HFFc6 (cell line): ENCODE data around the gene CRISPLD2. TPM values are rescaled to one million over a fixed set of nuclear protein-coding genes. Genes with fewer than 3 reads are reported as not detected.
"Not testable (repeated sequence)": the region's sequence is repeated elsewhere in the genome, so short reads cannot be mapped to it uniquely, and the experiment has no call there.

ENCODE experiments used
- DNase-seq: peaks from one replicate; pipeline ENCODE4 v3.0.0-alpha.2; 2018
- H3K27ac Mint-ChIP-seq: 2 replicates; pipeline ENCODE4 v1.8.0; 2020; ENCODE audit warnings: mild to moderate bottlenecking, mixed read lengths
- H3K27me3 Mint-ChIP-seq: 2 replicates; pipeline ENCODE4 v1.8.0; 2021; ENCODE audit warnings: mild to moderate bottlenecking, moderate library complexity, mixed read lengths; ENCODE audit not compliant: insufficient read depth
- H3K36me3 Mint-ChIP-seq: 2 replicates; pipeline ENCODE4 v1.8.0; 2021; ENCODE audit warnings: low read depth, mixed read lengths
- H3K4me1 Mint-ChIP-seq: 2 replicates; pipeline ENCODE4 v1.8.0; 2020; ENCODE audit warnings: low read depth, mixed read lengths
- H3K4me3 Mint-ChIP-seq: 2 replicates; pipeline ENCODE4 v1.8.0; 2020; ENCODE audit warnings: mild to moderate bottlenecking, moderate library complexity, mixed read lengths
- H3K9me3 Mint-ChIP-seq: 2 replicates; pipeline ENCODE4 v1.8.0; 2020; ENCODE audit warnings: mild to moderate bottlenecking, mixed read lengths
- CTCF ChIP-seq: fragments of 200-600 bp; sonication (generic); IDR thresholded peaks from 2 replicates; pipeline ENCODE4 v1.5.0; 2021; ENCODE audit warnings: antibody characterized with exemption, mild to moderate bottlenecking
- total RNA-seq, 6 experiments: library from RNA; stranded (reverse); fragmentation: NEBNext Ultra II Directional; extraction: Animal tissue kit (Norgen Biotek cat#: 25700); gene quantifications; 2 replicates in 1 of 6; 3 replicates in 5 of 6; pipeline ENCODE4 v1.2.3, GENCODE V29; 2021

The CRISPLD2 gene
- total RNA-seq, 6 experiments from 2014 or later = 12.2 to 15.5 (median 13.6) TPM

DNA sequence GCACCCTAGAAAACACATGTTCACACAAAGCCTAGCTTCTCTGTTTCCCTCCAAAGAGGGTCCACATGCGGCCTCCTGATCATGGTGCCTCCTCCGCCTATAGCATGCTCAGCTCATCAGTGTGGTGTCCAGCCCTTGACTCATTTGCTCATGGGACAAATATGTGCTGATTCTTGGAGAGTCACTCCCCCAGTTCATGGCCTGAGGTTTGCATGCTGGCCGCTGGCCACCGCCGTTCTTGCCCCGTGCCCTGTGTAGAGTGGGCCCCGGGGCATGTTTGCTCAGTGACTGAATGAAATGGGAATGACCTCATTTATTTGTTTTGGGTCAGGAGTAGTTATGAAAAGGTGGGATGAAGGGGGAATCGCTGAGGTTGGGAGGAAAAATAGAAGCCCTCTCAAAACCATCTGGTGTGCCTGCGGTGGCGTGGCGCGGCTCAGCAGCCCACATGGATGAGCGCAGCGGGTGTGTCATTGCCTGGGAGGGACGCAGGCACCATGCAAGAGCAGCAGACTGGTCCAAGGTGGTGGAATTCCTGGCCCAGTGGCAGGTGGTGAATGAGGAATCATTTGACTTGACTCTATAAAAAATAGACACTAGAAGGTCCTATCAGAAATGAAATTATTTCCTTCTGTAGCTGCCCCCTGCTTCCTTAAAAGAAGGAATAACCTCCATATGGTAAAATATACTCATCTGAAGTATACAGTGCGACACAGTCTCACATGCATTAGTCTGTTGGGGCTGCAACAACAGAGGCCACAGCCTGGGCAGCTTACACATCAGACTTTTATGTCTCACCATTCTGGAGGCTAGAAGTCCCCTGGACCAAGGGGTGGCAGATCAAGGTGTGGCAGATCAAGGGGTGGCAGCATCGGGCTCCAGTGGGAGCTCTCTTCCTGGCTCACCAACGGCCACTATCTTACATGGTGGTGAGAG is 31.7 kb downstream of the CRISPLD2 start:
- H3K4me1 Mint-ChIP-seq = peaks cover 22% of the 10 kb centered on the region
- H3K27ac Mint-ChIP-seq = peak overlapping the region; percentile 81
- DNase-seq = peak; percentile 95
- H3K36me3 Mint-ChIP-seq = peaks cover 20% of the 10 kb centered on the region
- peaks cover 11% of the 10 kb centered on the region for H3K27me3 Mint-ChIP-seq
- TF ChIP-seq CTCF = no peak
- peaks cover 8% of the 10 kb centered on the region for H3K9me3 Mint-ChIP-seq
- peak overlapping the region; percentile 16; the same call in 1 of the 2 replicates for H3K4me3 Mint-ChIP-seq

GRCh38 chr16:84853534-84853933 is 33.7 kb downstream of the CRISPLD2 start:
- Mint-ChIP-seq H3K9me3 (peaks cover 15% of the 10 kb centered on the region), H3K4me3 (no peak overlapping the region), H3K27ac (no peak overlapping the region), H3K36me3 (peaks cover 34% of the 10 kb centered on the region), H3K4me1 (peaks cover 22% of the 10 kb centered on the region), H3K27me3 (peaks cover 9% of the 10 kb centered on the region)
- no peak for DNase-seq
- no peak for TF ChIP-seq CTCF

- Mint-ChIP-seq H3K9me3 (peaks cover 28% of the 10 kb centered on the region), H3K36me3 (peaks cover 46% of the 10 kb centered on the region), H3K4me1 (peaks cover 22% of the 10 kb centered on the region), H3K27me3 (peaks cover 9% of the 10 kb centered on the region), H3K27ac (no peak overlapping the region), H3K4me3 (no peak overlapping the region)
- DNase-seq = no peak
- TF ChIP-seq CTCF = no peak
These were observed 35.0 kb downstream of the CRISPLD2 start for GRCh38 chr16:84854759-84855158.

DNA sequence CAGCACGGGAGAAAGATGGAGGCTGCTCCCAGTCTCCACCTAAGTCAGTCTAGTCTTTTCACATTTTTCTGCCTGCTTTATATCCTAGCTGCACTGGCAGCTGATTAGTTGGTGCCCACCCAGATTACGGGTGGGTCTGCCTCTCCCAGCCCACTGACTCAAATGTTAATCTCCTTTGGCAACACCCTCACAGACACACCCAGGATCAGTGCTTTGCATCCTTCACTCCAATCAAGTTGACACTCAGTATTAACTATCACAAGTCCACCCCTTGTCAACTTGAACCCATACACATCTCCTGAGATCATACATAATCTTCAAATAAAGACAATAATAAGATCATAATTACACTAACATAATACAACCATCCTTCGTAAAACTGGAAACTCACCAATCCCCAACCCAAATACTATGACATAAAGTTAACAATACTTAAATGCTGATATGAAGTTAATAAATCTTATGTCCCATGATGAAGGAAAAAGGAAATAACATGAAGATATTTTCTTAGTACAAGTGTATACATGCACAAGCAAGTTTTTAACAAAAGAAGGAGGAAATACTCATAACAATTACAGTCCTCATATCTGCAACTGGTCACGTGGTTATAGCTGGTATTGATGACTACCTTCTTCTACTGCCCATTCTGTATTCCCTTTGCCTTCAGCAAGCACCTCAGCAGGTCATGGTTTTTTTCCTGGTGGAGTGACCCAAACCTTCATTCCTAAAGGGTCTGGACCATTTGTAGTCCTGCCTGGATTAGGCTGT is 35.8 kb downstream of the CRISPLD2 start:
- not testable (repeated sequence) for DNase-seq, H3K27me3 Mint-ChIP-seq, H3K4me3 Mint-ChIP-seq, H3K27ac Mint-ChIP-seq
- Mint-ChIP-seq H3K9me3 (peaks cover 33% of the 10 kb centered on the region), H3K36me3 (peaks cover 50% of the 10 kb centered on the region), H3K4me1 (peaks cover 19% of the 10 kb centered on the region)

GRCh38 chr16:84856203-84856581 is 36.4 kb downstream of the CRISPLD2 start:
- H3K27me3 Mint-ChIP-seq, H3K27ac Mint-ChIP-seq, DNase-seq, H3K4me3 Mint-ChIP-seq: not testable (repeated sequence)
- Mint-ChIP-seq H3K36me3 (peaks cover 50% of the 10 kb centered on the region), H3K4me1 (peaks cover 13% of the 10 kb centered on the region), H3K9me3 (peaks cover 31% of the 10 kb centered on the region)

DNA sequence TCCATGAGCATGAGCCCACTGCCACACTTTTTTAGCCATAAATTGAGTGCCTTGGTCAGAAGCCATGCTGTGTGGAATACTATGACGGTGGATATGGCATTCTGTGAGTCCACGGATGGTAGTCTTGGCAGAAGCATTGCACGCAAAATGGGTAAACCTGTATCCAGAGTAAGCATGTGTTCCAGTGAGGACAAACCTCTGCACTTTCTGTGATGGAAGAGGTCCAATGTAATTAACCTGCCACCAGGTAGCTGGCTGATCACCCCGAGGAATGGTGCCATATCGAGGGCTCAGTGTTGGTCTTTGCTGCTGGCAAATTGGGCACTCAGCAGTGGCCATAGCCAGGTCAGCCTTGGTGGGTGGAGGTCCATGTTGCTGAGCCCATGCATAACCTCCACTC is 37.0 kb downstream of the CRISPLD2 start:
- not testable (repeated sequence) for H3K4me3 Mint-ChIP-seq, H3K27ac Mint-ChIP-seq, H3K27me3 Mint-ChIP-seq, DNase-seq, H3K4me1 Mint-ChIP-seq
- Mint-ChIP-seq H3K9me3 (peaks cover 31% of the 10 kb centered on the region), H3K36me3 (peaks cover 54% of the 10 kb centered on the region)

GRCh38 chr16:84859681-84860080 is 39.9 kb downstream of the CRISPLD2 start:
- no peaks in the 10 kb centered on the region for H3K4me1 Mint-ChIP-seq
- TF ChIP-seq CTCF = no peak
- no peaks in the 10 kb centered on the region for H3K27me3 Mint-ChIP-seq
- DNase-seq = no peak
- H3K9me3 Mint-ChIP-seq = peaks cover 31% of the 10 kb centered on the region
- H3K4me3 Mint-ChIP-seq = no peak overlapping the region
- peaks cover 54% of the 10 kb centered on the region for H3K36me3 Mint-ChIP-seq
- no peak overlapping the region for H3K27ac Mint-ChIP-seq
